HTERT RPE-1 (cell line): ENCODE results near the gene PPP1R7.
"Not testable (repeated sequence)": the region's sequence is repeated elsewhere in the genome, so short reads cannot be mapped to it uniquely, and the experiment has no call there.

Experiments used
- in situ Hi-C: fragments of 300-500 bp; cut with MboI; formaldehyde crosslinking; loops from 4 replicates; pipeline ENCODE4 v1.14.3; 2020; ENCODE audit warnings: low sequenced_read_pairs

The PPP1R7 gene

GRCh38 chr2:241191081-241191480 lies 40.8 kb downstream of the PPP1R7 start:
- in situ Hi-C loops = no loop called here

DNA sequence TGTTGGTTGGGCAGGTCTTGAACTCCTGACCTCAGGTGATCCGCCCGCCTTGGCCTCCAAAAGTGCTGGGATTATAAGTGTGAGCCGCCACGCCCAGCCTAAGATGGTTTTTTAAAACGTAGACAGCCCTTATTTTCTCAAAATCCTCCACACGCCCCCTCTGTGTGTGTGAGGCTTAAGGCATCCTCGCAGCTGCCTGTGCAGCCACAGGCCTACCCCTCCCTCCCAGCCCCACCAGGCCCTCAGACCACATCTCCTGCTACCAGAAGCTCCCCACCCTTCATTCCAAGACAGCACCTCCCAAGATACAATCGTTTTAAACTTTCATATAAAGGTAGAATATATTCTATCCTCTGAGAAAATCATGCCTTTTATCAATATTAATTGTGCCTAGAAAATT lies 43.0 kb downstream of the PPP1R7 start:
- in situ Hi-C loops = no loop called here

- in situ Hi-C loops = no loop called here
Measured at GRCh38 chr2:241194811-241195210, 44.5 kb downstream of the PPP1R7 start.

- in situ Hi-C loops = no loop called here
Measured at GRCh38 chr2:241195506-241196130, 45.4 kb downstream of the PPP1R7 start.

- in situ Hi-C loops = not testable (repeated sequence)
Measured at GRCh38 chr2:241197246-241197645, 47.0 kb downstream of the PPP1R7 start.

GRCh38 chr2:241197947-241198346 lies 47.7 kb downstream of the PPP1R7 start:
- in situ Hi-C loops = no loop called here

DNA sequence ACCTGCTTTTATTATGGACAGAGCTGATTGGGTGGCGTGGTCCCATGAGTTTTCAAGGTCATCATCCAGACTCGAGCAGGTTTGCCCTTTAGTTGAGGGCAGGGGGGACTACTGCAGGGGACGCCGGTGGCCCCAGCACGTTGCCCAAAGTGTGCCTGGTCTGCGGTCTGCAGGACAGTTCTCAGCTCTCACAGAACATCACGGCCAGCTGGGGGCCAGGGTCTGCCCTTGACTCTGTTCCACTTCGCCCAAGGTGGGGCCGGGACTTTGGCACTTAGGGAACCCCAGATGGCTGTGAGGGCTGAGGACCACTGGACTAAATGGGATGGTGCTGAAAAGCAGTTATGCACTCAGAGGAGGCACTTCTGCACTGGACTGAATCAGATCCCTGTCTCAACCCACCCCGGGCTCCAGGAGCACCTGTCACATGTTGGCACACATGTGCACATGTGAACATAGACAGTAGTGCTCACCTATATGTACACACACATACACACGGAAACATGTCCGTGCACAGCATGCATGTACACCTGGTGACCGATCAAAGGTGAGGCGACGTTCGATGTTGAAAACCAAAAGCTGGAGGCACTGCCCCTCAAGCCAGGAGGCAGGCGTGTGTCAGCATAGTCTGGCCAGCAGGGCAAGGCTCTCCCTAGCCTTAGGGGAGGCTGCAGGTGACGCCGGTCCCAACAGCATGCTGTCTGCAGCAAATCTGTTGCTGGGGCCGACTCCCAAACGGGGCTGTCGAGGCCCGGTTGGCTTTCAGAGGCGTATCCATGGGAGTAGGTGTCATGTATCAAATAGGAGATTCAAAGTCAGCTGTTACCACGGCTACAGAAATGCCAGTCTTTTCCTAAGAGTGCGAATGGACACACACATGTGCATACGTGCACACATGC lies 48.4 kb downstream of the PPP1R7 start:
- in situ Hi-C loops = no loop called here

GRCh38 chr2:241199286-241199685 lies 49.0 kb downstream of the PPP1R7 start:
- in situ Hi-C loops = no loop called here

DNA sequence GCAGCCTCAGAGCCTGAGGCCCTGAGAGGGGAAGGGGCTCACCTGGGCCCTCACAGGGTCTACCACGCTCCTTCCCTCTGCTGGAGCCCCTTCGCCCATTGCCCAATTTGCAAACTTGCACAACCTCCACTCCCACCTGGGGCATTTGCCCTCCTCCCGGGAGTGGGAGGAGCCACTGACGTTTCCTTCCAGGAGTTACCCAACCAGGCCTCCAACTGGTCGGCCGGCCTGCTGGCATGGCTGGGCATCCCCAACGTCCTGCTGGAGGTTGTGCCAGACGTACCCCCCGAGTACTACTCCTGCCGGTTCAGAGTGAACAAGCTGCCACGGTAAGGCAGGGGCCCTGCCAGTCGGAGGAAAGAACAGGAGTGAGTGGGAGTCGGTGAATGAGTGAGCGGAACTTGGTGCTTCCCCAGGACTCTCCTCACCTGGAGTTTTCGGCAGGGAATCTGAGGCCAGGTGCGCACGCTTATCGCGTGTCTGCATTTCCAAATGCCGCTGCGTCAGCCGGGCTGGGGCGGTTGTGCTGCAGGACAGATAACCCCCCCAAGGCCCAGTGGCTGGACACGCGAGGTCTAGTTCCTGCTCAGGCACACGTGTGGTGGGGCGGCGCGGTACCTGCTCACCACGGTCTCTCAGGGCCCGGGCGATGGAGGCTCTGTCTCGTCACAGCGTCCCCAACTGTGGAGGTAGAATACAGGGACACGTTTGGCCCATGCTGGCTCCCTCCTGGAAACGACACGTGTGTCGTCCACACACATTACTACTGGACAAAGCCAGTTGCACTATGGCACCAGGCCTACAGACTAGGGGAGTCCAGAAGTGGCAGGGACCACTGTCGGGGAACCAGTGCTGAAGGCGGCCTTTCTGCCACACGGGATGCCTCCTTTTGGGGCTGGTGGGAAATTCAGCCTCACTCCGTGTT lies 49.9 kb downstream of the PPP1R7 start:
- in situ Hi-C loops = no loop called here

GRCh38 chr2:241200822-241201395 lies 50.6 kb downstream of the PPP1R7 start:
- in situ Hi-C loops = no loop called here

DNA sequence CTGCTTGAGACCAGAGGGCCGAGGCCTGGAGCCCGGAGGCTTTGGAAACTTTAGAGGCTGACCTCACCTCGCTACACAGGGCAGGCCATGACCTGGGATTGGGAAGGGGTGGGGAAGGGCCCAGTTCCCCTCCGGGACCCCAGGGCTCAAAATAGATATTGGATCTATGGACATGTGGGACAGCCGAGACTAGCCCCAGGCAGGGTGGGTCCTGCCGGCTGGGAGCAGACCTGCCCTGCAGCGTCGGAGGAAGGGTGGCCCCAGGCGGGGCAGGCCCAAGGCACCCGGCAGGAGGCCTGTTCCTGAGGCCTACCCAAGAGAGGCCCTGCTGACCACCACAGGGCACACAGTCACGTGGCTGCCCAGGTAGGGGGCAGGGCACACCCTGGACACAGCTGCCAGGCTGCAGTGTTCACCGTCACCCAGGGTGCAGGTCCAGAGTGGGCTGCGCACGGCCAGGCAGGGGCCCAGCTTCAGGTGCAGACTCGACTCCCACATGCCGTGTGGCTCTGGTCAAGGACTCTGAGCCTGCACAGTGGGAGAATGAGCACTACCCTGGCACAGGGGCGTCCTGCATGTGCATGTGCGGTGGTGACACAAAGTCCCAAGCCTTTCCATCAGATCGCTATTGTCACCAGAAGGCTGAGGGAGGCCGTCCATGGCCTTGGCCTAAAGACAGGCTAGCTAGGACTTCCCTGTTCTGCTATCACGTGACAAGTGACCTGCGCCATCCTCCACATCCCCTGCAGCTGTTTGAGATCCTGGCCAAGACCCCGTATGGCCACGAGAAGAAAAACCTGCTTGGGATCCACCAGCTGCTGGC lies 51.4 kb downstream of the PPP1R7 start:
- in situ Hi-C loops = no loop called here

DNA sequence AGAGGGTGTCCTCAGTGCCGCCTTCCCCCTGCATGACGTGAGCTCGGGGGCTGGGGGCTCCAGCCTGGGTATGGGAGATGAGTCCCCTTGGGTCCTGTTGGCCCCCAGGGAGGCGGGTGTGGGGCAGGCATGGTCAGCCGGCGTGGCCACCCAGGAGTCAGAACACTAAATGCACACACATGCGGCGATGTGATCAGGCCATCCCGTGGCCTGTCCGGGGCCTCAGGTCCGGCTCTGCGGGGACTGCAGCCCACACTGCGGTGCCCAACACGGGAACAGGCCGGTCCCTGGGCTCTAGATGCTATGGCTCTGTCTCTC lies 52.0 kb downstream of the PPP1R7 start:
- in situ Hi-C loops = no loop called here

DNA sequence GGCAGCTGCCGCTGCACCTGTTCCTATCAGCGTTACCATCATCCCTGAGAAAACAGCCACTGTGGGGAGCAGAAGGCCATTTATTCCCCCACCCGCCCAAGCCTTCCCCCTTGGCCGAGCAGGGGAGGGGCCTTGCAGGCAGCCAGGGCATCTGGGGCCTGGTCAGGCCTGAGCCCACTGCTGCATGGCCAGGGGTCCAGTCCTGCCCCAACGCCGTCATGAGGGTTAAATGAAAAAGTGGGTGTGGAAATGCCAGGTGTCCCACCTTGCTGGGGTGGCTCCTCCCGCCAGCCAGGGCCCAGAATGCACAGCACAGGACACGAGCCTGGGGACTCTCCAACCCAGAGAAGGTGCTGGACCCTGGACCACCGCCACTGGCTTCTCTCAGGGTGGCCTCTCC lies 52.4 kb downstream of the PPP1R7 start:
- in situ Hi-C loops = no loop called here

- in situ Hi-C loops = no loop called here
Measured at GRCh38 chr2:241203218-241204009, 53.1 kb downstream of the PPP1R7 start.

DNA sequence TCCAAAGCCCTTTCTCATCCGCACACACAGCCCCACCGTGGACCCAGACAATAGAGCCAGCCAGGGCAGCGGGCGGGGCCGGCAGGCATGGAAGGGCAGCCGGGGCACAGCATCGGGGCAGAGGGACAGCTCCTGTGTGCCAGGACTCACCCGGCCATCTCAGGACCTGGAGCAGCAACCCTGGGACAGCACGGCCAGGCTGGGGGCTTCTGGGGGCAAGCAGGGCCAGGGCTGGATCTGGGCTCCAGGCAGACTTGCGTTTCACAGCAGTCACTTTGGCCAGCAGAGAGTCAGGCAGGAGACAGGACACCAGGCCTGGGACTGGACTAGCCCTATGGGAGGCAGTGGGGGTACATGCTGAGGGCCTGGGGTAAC lies 53.7 kb downstream of the PPP1R7 start:
- in situ Hi-C loops = no loop called here

GRCh38 chr2:241204490-241204889 lies 54.2 kb downstream of the PPP1R7 start:
- in situ Hi-C loops = no loop called here

GRCh38 chr2:241205086-241205485 lies 54.8 kb downstream of the PPP1R7 start:
- in situ Hi-C loops = no loop called here

DNA sequence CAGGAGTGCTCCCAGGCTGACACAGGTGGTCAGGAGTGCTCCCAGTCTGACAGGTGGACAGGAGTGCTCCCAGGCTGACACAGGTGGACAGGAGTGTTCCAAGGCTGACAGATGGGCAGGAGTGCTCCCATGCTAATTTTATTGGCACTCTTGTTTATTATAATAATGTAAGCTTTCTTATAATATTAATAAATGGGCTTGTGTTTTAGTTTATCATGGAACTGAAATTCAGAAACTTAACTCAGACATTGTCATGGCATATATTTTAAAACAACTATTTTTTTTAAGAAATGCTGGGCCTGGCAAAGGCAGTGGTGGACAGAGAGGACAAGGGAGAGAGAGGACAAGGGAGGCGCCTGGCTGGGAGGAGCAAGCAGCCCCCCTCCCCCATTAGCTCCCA lies 56.9 kb downstream of the PPP1R7 start:
- in situ Hi-C loops = no loop called here

DNA sequence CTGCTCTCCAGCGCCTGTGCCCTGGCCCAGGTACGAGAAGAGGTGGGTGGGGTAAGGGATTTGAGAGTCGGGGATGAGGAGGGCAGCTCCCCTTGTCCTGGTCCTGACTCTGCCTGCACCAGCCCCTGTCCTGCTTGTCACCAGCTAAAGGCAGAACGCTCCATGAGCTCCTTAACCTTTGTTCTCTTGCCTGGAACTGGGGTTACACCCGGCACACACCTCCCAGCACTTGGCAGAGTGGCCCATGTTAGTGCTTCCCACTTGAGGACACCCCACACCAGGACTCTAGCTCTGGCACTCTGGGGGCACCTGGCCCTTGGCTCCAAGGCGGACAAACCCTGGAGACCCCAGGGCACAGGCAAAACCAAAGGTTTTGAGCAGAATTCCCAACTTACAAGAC lies 57.4 kb downstream of the PPP1R7 start:
- in situ Hi-C loops = no loop called here

DNA sequence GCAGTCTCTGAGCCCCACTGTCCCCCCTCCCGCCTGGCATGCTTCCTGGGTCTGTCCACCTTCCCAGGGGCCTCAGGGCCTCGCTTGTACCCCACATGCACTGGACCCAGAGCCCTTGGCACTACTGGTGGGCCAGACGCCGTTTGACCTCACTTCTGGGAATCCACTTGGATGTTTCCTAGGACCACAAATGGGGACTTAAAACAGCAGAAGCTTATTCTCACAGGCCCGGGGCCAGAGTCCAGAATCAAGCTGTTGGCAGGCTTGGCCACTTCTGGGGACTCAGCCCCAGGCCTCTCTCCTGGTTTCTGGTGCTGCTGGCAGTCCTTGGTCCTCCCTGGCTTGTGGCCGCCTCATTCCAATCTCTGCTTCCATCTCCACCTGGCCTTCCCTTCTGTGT lies 57.8 kb downstream of the PPP1R7 start:
- in situ Hi-C loops = no loop called here
